Naive thymus-derived CD4-positive, alpha-beta T cell (primary cell): ENCODE data around the gene LMNTD2. TPM values are rescaled to one million over a fixed set of nuclear protein-coding genes. Genes with fewer than 3 reads are reported as not detected.
A peak's percentile ranks its signal among the peaks of the same experiment; 100 is the strongest.

Experiments used
- ATAC-seq: fragments of 150-1000 bp; cut with Tn5 transposase; 2 replicates; pipeline ENCODE4 v1.10.0; 2021; ENCODE audit warnings: mild to moderate bottlenecking, moderate library complexity
- CTCF ChIA-PET: fragments of 350-600 bp; sonication (Branson Sonifier 250); formaldehyde crosslinking; loops from one replicate; lab custom pipeline; 2021; ENCODE audit warnings: antibody characterized with exemption; lab: Charles Lee
- POLR2A ChIA-PET: fragments of 350-600 bp; sonication (Branson Sonifier 250); formaldehyde crosslinking; loops from one replicate; lab custom pipeline; 2021; ENCODE audit warnings: antibody characterized with exemption, inconsistent platforms; lab: Charles Lee
- DNase-seq, 9 donors: peaks; one replicate each; pipeline versions ENCODE4 v3.0.0 to v3.0.0-alpha.2; 2020 to 2022; ENCODE audit warnings: mixed read lengths in 1 of 9
- H3K27ac ChIP-seq: one replicate; pipeline ENCODE4 v1.7.0; 2013; ENCODE audit warnings: mild to moderate bottlenecking, low read depth, low read length, moderate library complexity
- H3K27me3 ChIP-seq, 2 donors: one replicate each; pipeline ENCODE4 v1.7.0; 2013; ENCODE audit warnings: low read length in 2 of 2, mild to moderate bottlenecking in 2 of 2, moderate library complexity in 2 of 2; ENCODE audit not compliant: control insufficient read depth in 2 of 2, insufficient read depth in 2 of 2
- H3K36me3 ChIP-seq, 3 experiments: 1 replicate in 2 of 3; 2 replicates in 1 of 3; pipeline ENCODE4 v1.7.0; 2013; ENCODE audit warnings: low read length in 3 of 3, mild to moderate bottlenecking in 3 of 3, moderate library complexity in 1 of 3; ENCODE audit not compliant: insufficient read depth in 3 of 3, control insufficient read depth in 2 of 3
- H3K4me1 ChIP-seq, 2 donors: one replicate each; pipeline ENCODE4 v1.7.0; 2013; ENCODE audit warnings: low read length in 2 of 2, mild to moderate bottlenecking in 2 of 2, moderate library complexity in 1 of 2; ENCODE audit not compliant: control insufficient read depth in 2 of 2, insufficient read depth in 2 of 2
- H3K4me3 ChIP-seq: 2 replicates; pipeline ENCODE4 v1.7.0; 2013; ENCODE audit warnings: mild to moderate bottlenecking, low read length
- H3K9me3 ChIP-seq, 3 experiments: 1 replicate in 2 of 3; 2 replicates in 1 of 3; pipeline ENCODE4 v1.7.0; 2013; ENCODE audit warnings: low read length in 3 of 3; ENCODE audit not compliant: control insufficient read depth in 2 of 3
- H3K27ac Mint-ChIP-seq, 9 donors: one replicate each; pipeline ENCODE4 v1.8.0; 2020 to 2022; ENCODE audit warnings: mixed read lengths in 9 of 9, mild to moderate bottlenecking in 8 of 9, moderate library complexity in 5 of 9, inconsistent platforms in 2 of 9
- H3K27me3 Mint-ChIP-seq, 5 donors: one replicate each; pipeline ENCODE4 v1.8.0; 2021 to 2022; ENCODE audit warnings: mixed read lengths in 5 of 5, mild to moderate bottlenecking in 1 of 5
- H3K36me3 Mint-ChIP-seq, 5 donors: one replicate each; pipeline ENCODE4 v1.8.0; 2020 to 2022; ENCODE audit warnings: mixed read lengths in 5 of 5, mild to moderate bottlenecking in 3 of 5, inconsistent platforms in 1 of 5
- H3K4me1 Mint-ChIP-seq, 7 donors: one replicate each; pipeline ENCODE4 v1.8.0; 2020 to 2022; ENCODE audit warnings: mixed read lengths in 7 of 7, mild to moderate bottlenecking in 3 of 7, inconsistent platforms in 1 of 7
- H3K4me3 Mint-ChIP-seq, 10 donors: one replicate each; pipeline ENCODE4 v1.8.0; 2020 to 2022; ENCODE audit warnings: mild to moderate bottlenecking in 10 of 10, mixed read lengths in 10 of 10, moderate library complexity in 6 of 10, inconsistent platforms in 2 of 10
- H3K9me3 Mint-ChIP-seq, 11 donors: one replicate each; pipeline ENCODE4 v1.8.0; 2020 to 2022; ENCODE audit warnings: mixed read lengths in 11 of 11, mild to moderate bottlenecking in 4 of 11, inconsistent platforms in 1 of 11, moderate library complexity in 1 of 11
- intact Hi-C, 2 donors: fragments of 100-400 bp; cut with micrococcal nuclease; formaldehyde crosslinking; loops; one replicate each; pipeline ENCODE4 v1.15.1; 2023
- polyA plus RNA-seq, 2 donors: library from polyadenylated mRNA; unstranded; fragments of 300-500 nt; fragmentation: Illumina TruSeq; gene quantifications; one replicate each; pipeline ENCODE4 v1.2.3, GENCODE V29; 2021
- total RNA-seq, 6 experiments: library from RNA in 5 of 6; stranded (reverse) in 5 of 6; gene quantifications; 1 replicate in 5 of 6; 2 replicates in 1 of 6; pipeline ENCODE4 v1.2.3 and lab custom pipeline; 2021 to 2026

The LMNTD2 gene
- total and polyA plus RNA-seq, 7 experiments from 2014 or later = 2.3 to 14.7 (median 9.0) TPM

DNA sequence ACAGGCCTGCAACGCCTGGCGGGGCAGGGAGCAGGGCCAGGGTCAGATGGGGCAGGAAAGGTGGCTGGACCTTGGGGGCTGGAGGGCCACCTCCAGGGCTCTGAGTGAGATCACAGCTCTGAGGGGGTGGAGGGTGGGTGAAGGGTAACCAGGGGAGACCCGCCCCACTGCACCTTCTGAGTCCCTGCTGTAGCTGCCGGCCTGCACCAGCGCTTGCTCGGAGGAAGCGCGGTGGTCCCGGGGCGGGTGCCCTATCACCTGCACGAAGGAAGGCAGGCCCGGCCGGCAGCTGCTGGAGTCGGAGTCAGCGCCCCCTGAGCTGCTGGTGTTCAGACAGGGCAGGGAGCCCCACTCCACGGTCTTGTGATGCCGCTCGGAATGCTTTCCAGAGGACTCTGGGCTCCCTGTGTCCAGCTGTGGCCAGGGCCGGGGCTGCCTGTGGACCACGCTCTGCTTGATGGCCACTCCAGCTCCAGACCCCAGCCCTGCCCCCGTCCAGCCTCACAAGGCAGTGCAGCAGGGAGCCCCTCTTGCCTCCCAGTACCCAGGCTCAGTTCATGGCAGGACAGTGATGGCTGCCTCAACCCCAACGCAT, 3.8 kb downstream of the LMNTD2 start:
- H3K4me3 Mint-ChIP-seq = peak overlapping the region in 9 of 10 donors; percentile 32 to 71 (median 53)
- Histone ChIP-seq H3K27me3 (no peaks in the 10 kb centered on the region), H3K36me3 (no peaks in the 10 kb centered on the region), H3K9me3 (no peaks in the 10 kb centered on the region), H3K27ac (no peak overlapping the region), H3K4me1 (peaks cover 18 to 22% of the 10 kb centered on the region in 2 donors), H3K4me3 (no peak overlapping the region)
- no peaks in the 10 kb centered on the region for H3K9me3 Mint-ChIP-seq
- DNase-seq (peak in 1 of 9 donors; percentile 23), ATAC-seq (no peak)
- H3K4me1 Mint-ChIP-seq = peaks cover 4 to 16% (median 9%) of the 10 kb centered on the region in 7 donors
- intact Hi-C loops = no loop called here
- peak overlapping the region in 3 of 9 donors; percentile 19 to 55 (median 24) for H3K27ac Mint-ChIP-seq
- POLR2A ChIA-PET = interaction anchor here (1.3 to 9.5 kb wide), 4 partner anchors 13 to 207 kb away, joined by 4 to 68 read pairs (median 10); partner anchors contain the start of genes DEAF1 and TMEM80
- H3K36me3 Mint-ChIP-seq = peaks cover 0 to 2% (median 0%) of the 10 kb centered on the region in 5 donors
- peaks cover 0 to 18% (median 0%) of the 10 kb centered on the region in 5 donors for H3K27me3 Mint-ChIP-seq
- CTCF ChIA-PET = interaction anchor here (1.1 to 5.6 kb wide), 4 partner anchors 9 to 170 kb away, joined by 3 to 41 read pairs (median 16); no protein-coding TSS in a partner anchor

GRCh38 chr11:555780-556661, 4.5 kb downstream of the LMNTD2 start:
- ATAC-seq = no peak
- H3K4me3 Mint-ChIP-seq = peak overlapping the region in 9 of 10 donors; percentile 32 to 71 (median 53)
- peaks cover 0 to 18% (median 0%) of the 10 kb centered on the region in 5 donors for H3K27me3 Mint-ChIP-seq
- no peak overlapping the region for H3K27ac Mint-ChIP-seq
- no peak overlapping the region for H3K27ac ChIP-seq
- peak in 3 of 9 donors; percentile 33 to 37 (median 33) for DNase-seq
- peaks cover 12 to 20% of the 10 kb centered on the region in 2 donors for H3K4me1 ChIP-seq
- H3K4me1 Mint-ChIP-seq = peaks cover 4 to 10% (median 9%) of the 10 kb centered on the region in 7 donors
- H3K9me3 ChIP-seq = no peaks in the 10 kb centered on the region
- no peaks in the 10 kb centered on the region for H3K9me3 Mint-ChIP-seq
- H3K4me3 ChIP-seq = peak overlapping the region; percentile 44
- H3K27me3 ChIP-seq = no peaks in the 10 kb centered on the region
- ChIA-PET POLR2A (interaction anchor here (0.6 to 9.5 kb wide), 8 partner anchors 13 to 208 kb away, joined by 3 to 68 read pairs (median 4); partner anchors contain the start of genes DEAF1, HRAS, LRRC56 and PHRF1), CTCF (interaction anchor here (0.9 to 5.6 kb wide), 7 partner anchors 9 to 185 kb away, joined by 3 to 41 read pairs (median 5); no protein-coding TSS in a partner anchor)
- no peaks in the 10 kb centered on the region for H3K36me3 ChIP-seq
- H3K36me3 Mint-ChIP-seq = no peaks in the 10 kb centered on the region
- intact Hi-C loops = loop anchor here (1.0 to 2.0 kb wide), 11 partner anchors 12 to 209 kb away; partner anchors contain the start of genes DEAF1 (in 1 of the 2), LRRC56 (in 1 of the 2) and TMEM80 (in 1 of the 2)

GRCh38 chr11:555227-555779, 5.2 kb downstream of the LMNTD2 start:
- Histone ChIP-seq H3K4me1 (peaks cover 12 to 20% of the 10 kb centered on the region in 2 donors), H3K27me3 (no peaks in the 10 kb centered on the region), H3K9me3 (no peaks in the 10 kb centered on the region), H3K27ac (no peak overlapping the region), H3K36me3 (no peaks in the 10 kb centered on the region), H3K4me3 (peak overlapping the region; percentile 44)
- H3K4me1 Mint-ChIP-seq = peaks cover 4 to 10% (median 9%) of the 10 kb centered on the region in 7 donors
- ChIA-PET POLR2A (interaction anchor here (0.6 to 9.5 kb wide), 10 partner anchors 14 to 242 kb away, joined by 3 to 68 read pairs (median 4); partner anchors contain the start of genes DEAF1, HRAS, LRRC56 and PHRF1), CTCF (interaction anchor here (0.9 to 5.6 kb wide), 8 partner anchors 10 to 186 kb away, joined by 3 to 41 read pairs (median 4); partner anchors contain the start of gene PHRF1)
- no peaks in the 10 kb centered on the region for H3K9me3 Mint-ChIP-seq
- H3K4me3 Mint-ChIP-seq = peak overlapping the region in 6 of 10 donors; percentile 32 to 69 (median 56)
- H3K27me3 Mint-ChIP-seq = peaks cover 0 to 18% (median 0%) of the 10 kb centered on the region in 5 donors
- no peaks in the 10 kb centered on the region for H3K36me3 Mint-ChIP-seq
- intact Hi-C loops = loop anchor here (1.0 to 2.0 kb wide), 11 partner anchors 13 to 210 kb away; partner anchors contain the start of genes DEAF1 (in 1 of the 2), LRRC56 (in 1 of the 2) and TMEM80 (in 1 of the 2)
- ATAC-seq = peak; percentile 4
- peak in 1 of 9 donors; percentile 43 for DNase-seq
- H3K27ac Mint-ChIP-seq = no peak overlapping the region

DNA sequence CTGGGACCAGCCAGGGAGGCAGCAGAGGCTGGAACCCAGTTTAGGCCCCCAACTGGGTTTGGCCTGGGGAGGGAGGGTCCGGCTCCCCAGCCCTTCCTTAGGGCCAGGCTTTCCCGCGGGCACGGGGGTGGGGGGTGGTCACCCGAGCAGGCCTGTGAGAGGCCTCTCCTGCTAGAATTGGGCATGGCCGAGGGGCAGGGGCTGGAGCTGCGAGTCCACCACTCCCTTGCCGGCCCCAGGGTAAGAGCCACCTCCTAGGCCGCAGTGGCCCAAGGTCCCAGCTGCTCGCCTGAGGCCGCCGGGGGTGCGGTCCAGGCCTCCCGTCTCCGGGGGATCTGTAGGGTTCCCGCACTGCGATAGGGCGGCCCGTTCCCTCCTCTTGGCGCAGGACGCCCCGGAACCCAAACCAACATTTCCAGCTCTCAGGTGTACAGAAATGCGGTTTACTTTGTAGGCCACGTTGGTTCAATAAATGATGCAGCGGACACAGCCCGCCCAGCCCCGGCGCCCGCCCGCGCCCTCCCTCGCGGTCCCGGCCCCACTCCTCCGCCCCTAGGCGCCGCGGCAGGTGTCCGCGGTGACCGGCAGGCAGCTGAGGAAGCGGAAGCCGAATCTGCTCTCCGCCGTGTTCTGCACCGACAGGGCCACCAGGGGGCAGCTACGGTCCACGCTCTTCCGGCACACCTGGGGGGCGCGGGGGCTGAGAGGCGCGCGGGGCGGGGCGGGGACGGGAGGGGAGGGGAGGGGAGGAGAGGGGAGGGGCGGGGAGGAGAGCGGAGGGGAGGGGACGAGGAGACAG, 5.9 kb downstream of the LMNTD2 start:
- intact Hi-C loops = loop anchor here (1.0 to 2.0 kb wide), 11 partner anchors 14 to 211 kb away; partner anchors contain the start of genes DEAF1 (in 1 of the 2), LRRC56 (in 1 of the 2) and TMEM80 (in 1 of the 2)
- H3K27ac Mint-ChIP-seq = no peak overlapping the region
- H3K27me3 Mint-ChIP-seq = peaks cover 0 to 18% (median 0%) of the 10 kb centered on the region in 5 donors
- Histone ChIP-seq H3K27me3 (no peaks in the 10 kb centered on the region), H3K27ac (peak overlapping the region; percentile 44), H3K4me3 (peak overlapping the region; percentile 46), H3K36me3 (no peaks in the 10 kb centered on the region), H3K4me1 (peaks cover 7 to 13% of the 10 kb centered on the region in 2 donors), H3K9me3 (no peaks in the 10 kb centered on the region)
- peaks cover 0 to 5% (median 3%) of the 10 kb centered on the region in 7 donors for H3K4me1 Mint-ChIP-seq
- H3K4me3 Mint-ChIP-seq = peak overlapping the region in 7 of 10 donors; percentile 36 to 69 (median 57)
- CTCF ChIA-PET = interaction anchor here (0.6 to 5.6 kb wide), 9 partner anchors 12 to 196 kb away, joined by 3 to 41 read pairs (median 4); partner anchors contain the start of gene PHRF1
- ATAC-seq (peak; percentile 89), DNase-seq (peak; percentile 60 to 80 (median 72))
- POLR2A ChIA-PET = interaction anchor here (1.0 to 9.5 kb wide), 7 partner anchors 15 to 242 kb away, joined by 3 to 68 read pairs (median 5); partner anchors contain the start of genes HRAS, LRRC56 and PHRF1
- H3K36me3 Mint-ChIP-seq = no peaks in the 10 kb centered on the region
- H3K9me3 Mint-ChIP-seq = no peaks in the 10 kb centered on the region

- Histone ChIP-seq H3K4me3 (no peak overlapping the region), H3K36me3 (no peaks in the 10 kb centered on the region), H3K27ac (no peak overlapping the region), H3K9me3 (no peaks in the 10 kb centered on the region), H3K27me3 (no peaks in the 10 kb centered on the region), H3K4me1 (peaks cover 7 to 13% of the 10 kb centered on the region in 2 donors)
- Mint-ChIP-seq H3K27ac (no peak overlapping the region), H3K36me3 (no peaks in the 10 kb centered on the region), H3K4me3 (peak overlapping the region in 1 of 10 donors; percentile 69), H3K4me1 (peaks cover 0 to 5% (median 3%) of the 10 kb centered on the region in 7 donors), H3K27me3 (peaks cover 0 to 18% (median 0%) of the 10 kb centered on the region in 5 donors), H3K9me3 (no peaks in the 10 kb centered on the region)
- DNase-seq (no peak), ATAC-seq (no peak)
- POLR2A ChIA-PET = interaction anchor here (0.9 to 9.5 kb wide), 8 partner anchors 15 to 170 kb away, joined by 3 to 68 read pairs (median 5); partner anchors contain the start of genes HRAS, LRRC56 and PHRF1
- intact Hi-C loops = loop anchor here in 1 of 2 donors (2.0 kb wide), 2 partner anchors 63 to 169 kb away; no protein-coding TSS in a partner anchor
- CTCF ChIA-PET = interaction anchor here (1.1 to 5.6 kb wide), 5 partner anchors 12 to 173 kb away, joined by 3 to 41 read pairs (median 8); partner anchors contain the start of gene PHRF1
Measured at GRCh38 chr11:553988-554340, 6.6 kb downstream of the LMNTD2 start.
